Tibial nerve (tissue), 3 donors: Measurements from ENCODE around the gene ANXA9.

Experiments
- CTCF ChIP-seq, 5 experiments: fragments of 200-600 bp in 3 of 5; fragments of 450-650 bp in 2 of 5; sonication (generic) in 3 of 5; IDR thresholded peaks; one replicate each; pipeline ENCODE4 v1.5.1; 2016 to 2019; ENCODE audit warnings: antibody characterized with exemption in 5 of 5, mild to moderate bottlenecking in 3 of 5, moderate library complexity in 2 of 5
- POLR2A ChIP-seq, 2 donors: fragments of 450-650 bp; IDR thresholded peaks; one replicate each; pipeline ENCODE4 v1.6.1; 2017; ENCODE audit warnings: antibody characterized with exemption in 2 of 2, mild to moderate bottlenecking in 2 of 2, moderate library complexity in 2 of 2

GRCh38 chr1:150987924-150988323, 5.8 kb downstream of the ANXA9 start:
- TF ChIP-seq CTCF (IDR thresholded peaks at IDR 0.05) (no peak), POLR2A (IDR thresholded peaks at IDR 0.05) (no peak)
